Ectodermal cell (in vitro differentiated cells): ENCODE results near the gene ZBED6.

ENCODE experiments used
- H3K27ac ChIP-seq: 2 replicates; pipeline ENCODE4 v1.7.0; 2013; ENCODE audit warnings: mild to moderate bottlenecking, low read depth, low read length; ENCODE audit not compliant: insufficient read depth, poor library complexity, severe bottlenecking
- H3K27me3 ChIP-seq: 2 replicates; pipeline ENCODE4 v1.7.0; 2013; ENCODE audit warnings: mild to moderate bottlenecking, low read length; ENCODE audit not compliant: insufficient read depth, control insufficient read depth, poor library complexity, severe bottlenecking
- H3K36me3 ChIP-seq: one replicate; pipeline ENCODE4 v1.7.0; 2013; ENCODE audit warnings: low read length; ENCODE audit not compliant: control insufficient read depth, insufficient read depth
- H3K4me1 ChIP-seq: one replicate; pipeline ENCODE4 v1.7.0; 2013; ENCODE audit warnings: low read length; ENCODE audit not compliant: control insufficient read depth, insufficient read depth
- H3K4me3 ChIP-seq: 2 replicates; pipeline ENCODE4 v1.7.0; 2013; ENCODE audit warnings: low read depth, low read length, control low read depth; ENCODE audit not compliant: insufficient read depth
- H3K9me3 ChIP-seq: 2 replicates; pipeline ENCODE4 v1.7.0; 2013; ENCODE audit warnings: mild to moderate bottlenecking, low read length, moderate library complexity; ENCODE audit not compliant: control insufficient read depth
- whole genome bisulfite sequencing, 2 experiments: methylation state at CpG; one replicate each; pipeline ENCODE4 v1.1.7; 2013; ENCODE audit warnings: missing lambda C conversion rate in 2 of 2; 5-methylcytosine and 5-hydroxymethylcytosine counted together

The ZBED6 gene

GRCh38 chr1:203799157-203799556 is 3.7 kb downstream of the ZBED6 start:
- peaks cover 33% of the 10 kb centered on the region for H3K36me3 ChIP-seq
- H3K4me3 ChIP-seq, result no peak overlapping the region

GRCh38 chr1:203799971-203800370 is 4.5 kb downstream of the ZBED6 start:
- 79 to 90% methylated on average over 1 of the region's 1 CpG for WGBS, 2 experiments
- Histone ChIP-seq H3K4me1 (no peaks in the 10 kb centered on the region), H3K9me3 (no peaks in the 10 kb centered on the region), H3K27me3 (no peaks in the 10 kb centered on the region), H3K4me3 (no peak overlapping the region), H3K27ac (no peak overlapping the region), H3K36me3 (peaks cover 33% of the 10 kb centered on the region)

More at GRCh38 chr1:203799157-203799556, 3.7 kb downstream of the ZBED6 start:
- WGBS, 2 experiments, result 95 to 96% methylated on average over 4 of the region's 4 CpGs
- Histone ChIP-seq H3K4me1 (no peaks in the 10 kb centered on the region), H3K9me3 (no peaks in the 10 kb centered on the region), H3K27ac (no peak overlapping the region), H3K27me3 (no peaks in the 10 kb centered on the region)

- 92 to 96% methylated on average over 7 of the region's 7 CpGs for WGBS, 2 experiments
- no peaks in the 10 kb centered on the region for H3K9me3 ChIP-seq
- H3K27me3 ChIP-seq, result no peaks in the 10 kb centered on the region
- H3K4me1 ChIP-seq, result no peaks in the 10 kb centered on the region
- no peak overlapping the region for H3K27ac ChIP-seq
- peaks cover 25% of the 10 kb centered on the region for H3K36me3 ChIP-seq
- H3K4me3 ChIP-seq, result no peak overlapping the region
These were observed 10.3 kb downstream of the ZBED6 start for GRCh38 chr1:203805689-203806088.

GRCh38 chr1:203807196-203807595 is 11.8 kb downstream of the ZBED6 start:
- peaks cover 25% of the 10 kb centered on the region for H3K36me3 ChIP-seq
- no peaks in the 10 kb centered on the region for H3K4me1 ChIP-seq
- no peaks in the 10 kb centered on the region for H3K27me3 ChIP-seq
- H3K27ac ChIP-seq, result no peak overlapping the region
- 95% methylated on average over 2 of the region's 2 CpGs for WGBS, 2 experiments
- H3K4me3 ChIP-seq, result no peak overlapping the region
- no peaks in the 10 kb centered on the region for H3K9me3 ChIP-seq

- Histone ChIP-seq H3K9me3 (no peaks in the 10 kb centered on the region), H3K36me3 (peaks cover 21% of the 10 kb centered on the region), H3K4me3 (no peak overlapping the region), H3K27me3 (no peaks in the 10 kb centered on the region), H3K27ac (no peak overlapping the region), H3K4me1 (no peaks in the 10 kb centered on the region)
- 90 to 100% methylated on average over 2 of the region's 2 CpGs for WGBS, 2 experiments
These were observed 18.3 kb downstream of the ZBED6 start for GRCh38 chr1:203813581-203814341.

- 87 to 99% methylated on average over 5 to 6 of the region's 6 CpGs for WGBS, 2 experiments
These were observed 23.0 kb downstream of the ZBED6 start for GRCh38 chr1:203818399-203818798.

GRCh38 chr1:203823306-203823705 is 27.9 kb downstream of the ZBED6 start:
- Histone ChIP-seq H3K36me3 (peaks cover 49% of the 10 kb centered on the region), H3K4me1 (no peaks in the 10 kb centered on the region), H3K9me3 (no peaks in the 10 kb centered on the region), H3K4me3 (no peak overlapping the region), H3K27me3 (no peaks in the 10 kb centered on the region), H3K27ac (no peak overlapping the region)
- 96 to 97% methylated on average over 1 of the region's 1 CpG for whole genome bisulfite sequencing, 2 experiments

More at GRCh38 chr1:203818399-203818798, 23.0 kb downstream of the ZBED6 start:
- peaks cover 32% of the 10 kb centered on the region for H3K36me3 ChIP-seq
- no peak overlapping the region for H3K4me3 ChIP-seq
- H3K27me3 ChIP-seq, result no peaks in the 10 kb centered on the region
- H3K9me3 ChIP-seq, result no peaks in the 10 kb centered on the region
- no peak overlapping the region for H3K27ac ChIP-seq
- no peaks in the 10 kb centered on the region for H3K4me1 ChIP-seq

GRCh38 chr1:203826175-203826574 is 30.8 kb downstream of the ZBED6 start:
- Histone ChIP-seq H3K4me3 (no peak overlapping the region), H3K4me1 (no peaks in the 10 kb centered on the region), H3K9me3 (no peaks in the 10 kb centered on the region), H3K27me3 (no peaks in the 10 kb centered on the region), H3K36me3 (peaks cover 48% of the 10 kb centered on the region), H3K27ac (no peak overlapping the region)
- WGBS, 2 experiments, result 90% methylated on average over 1 to 2 of the region's 2 CpGs

GRCh38 chr1:203828002-203828401 is 32.6 kb downstream of the ZBED6 start:
- WGBS, 2 experiments, result 97 to 98% methylated on average over 5 of the region's 5 CpGs
- Histone ChIP-seq H3K4me3 (no peak overlapping the region), H3K9me3 (no peaks in the 10 kb centered on the region), H3K27ac (no peak overlapping the region), H3K27me3 (no peaks in the 10 kb centered on the region), H3K36me3 (peaks cover 52% of the 10 kb centered on the region), H3K4me1 (no peaks in the 10 kb centered on the region)

GRCh38 chr1:203828503-203828902 is 33.1 kb downstream of the ZBED6 start:
- H3K27me3 ChIP-seq, result no peaks in the 10 kb centered on the region
- H3K4me3 ChIP-seq, result no peak overlapping the region
- H3K9me3 ChIP-seq, result no peaks in the 10 kb centered on the region
- H3K27ac ChIP-seq, result no peak overlapping the region
- H3K4me1 ChIP-seq, result no peaks in the 10 kb centered on the region
- peaks cover 52% of the 10 kb centered on the region for H3K36me3 ChIP-seq
- 88% methylated on average over 1 of the region's 1 CpG; no CpG with 5 or more reads in 1 of the 2 experiments for WGBS, 2 experiments
